ENCODE measurements around the gene KPNB1. TPM values are rescaled to one million over a fixed set of nuclear protein-coding genes. Genes with fewer than 3 reads are reported as not detected.

Gene KPNB1
- total RNA-seq: 100 to 1,000 TPM; 305 to 312 TPM

GRCh38 chr17:47649153-47649971 lies at the start of gene KPNB1:
TSS of gene KPNB1 (plus strand) at chr17:47649919. CDS start at chr17:47650245, 326 bp downstream.

GRCh38 chr17:47693731-47694580 lies 44.2 kb downstream of the KPNB1 start, which contains the start of gene TBKBP1:
TSS of gene TBKBP1 (plus strand) at chr17:47694161. CDS start at chr17:47696113, 1,952 bp downstream.

GRCh38 chr17:47733047-47733673 lies 83.4 kb downstream of the KPNB1 start, which contains the start of gene TBX21:
TSS of gene TBX21 (plus strand) at chr17:47733236. CDS start at chr17:47733455, 219 bp downstream.

Other genes starting within 250 kb of the KPNB1 start
- gene NPEPPS, start 118.8 kb upstream of the KPNB1 start, total RNA-seq: 10 to 100 TPM; 92.1 to 95.0 TPM
- gene TBKBP1, start 44.2 kb downstream of the KPNB1 start, total RNA-seq: 1 to 10 TPM; 7.5 to 7.6 TPM
- gene TBX21, start 83.3 kb downstream of the KPNB1 start, total RNA-seq: 10 to 100 TPM; 10.8 to 11.8 TPM
- gene OSBPL7, start 171.9 kb downstream of the KPNB1 start, total RNA-seq: 10 to 100 TPM; 31.2 to 35.6 TPM
- 10 to 100 TPM; 42.1 to 43.2 TPM for gene MRPL10, start 181.6 kb downstream of the KPNB1 start, total RNA-seq
- gene LRRC46, start 181.8 kb downstream of the KPNB1 start, total RNA-seq: under 1 TPM; 0.53 to 0.63 TPM
- 10 to 100 TPM; 29.0 to 29.7 TPM for gene SCRN2, start 191.4 kb downstream of the KPNB1 start, total RNA-seq
- under 1 TPM; 0.12 to 0.13 TPM for gene SP6, start 201.2 kb downstream of the KPNB1 start, total RNA-seq
- 10 to 100 TPM; 27.7 to 27.8 TPM for gene SP2, start 246.3 kb downstream of the KPNB1 start, total RNA-seq